ENCODE results near the gene VPS4B. TPM values are rescaled to one million over a fixed set of nuclear protein-coding genes. Genes with fewer than 3 reads are reported as not detected.
A peak's percentile ranks its signal among the peaks of the same experiment; 100 is the strongest.
"Not testable (repeated sequence)": the region's sequence is repeated elsewhere in the genome, so short reads cannot be mapped to it uniquely, and the experiment has no call there.

The VPS4B gene
- total and polyA plus RNA-seq, 12 donors = 6.1 to 39.6 (median 21.4) TPM

DNA sequence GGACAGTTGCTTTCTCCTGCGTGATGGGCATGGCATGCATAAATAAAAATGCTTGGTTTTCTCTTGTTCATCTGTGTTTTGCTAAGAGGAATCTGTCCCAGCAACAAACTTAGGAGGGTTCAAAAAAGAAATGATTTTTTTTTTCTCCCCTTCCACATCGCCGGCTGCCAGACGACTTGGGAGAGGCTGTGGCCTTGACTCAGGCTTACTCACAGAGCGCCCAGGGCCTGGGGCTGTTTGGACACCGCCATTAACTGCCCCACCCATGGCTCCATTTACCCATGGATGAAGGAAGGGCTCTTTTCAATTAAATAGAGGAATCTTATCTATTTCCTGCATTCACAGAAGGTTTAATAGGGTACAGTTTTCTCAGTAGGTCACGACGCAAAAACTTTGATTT lies 32.2 kb upstream of the VPS4B start:
- 89% methylated on average over 8 of the region's 8 CpGs for whole genome bisulfite sequencing, 2 donors
- Histone ChIP-seq H3K9me3 (no peaks in the 10 kb centered on the region), H3K36me3 (no peaks in the 10 kb centered on the region), H3K4me1 (peaks cover 0 to 16% (median 6%) of the 10 kb centered on the region in 9 donors), H3K27ac (no peak overlapping the region), H3K27me3 (no peaks in the 10 kb centered on the region), H3K4me3 (no peak overlapping the region)
- DNase-seq (no peak), ATAC-seq (no peak)
- TF ChIP-seq CTCF (IDR thresholded peaks at IDR 0.05) = no peak
- intact Hi-C loops (cut with DNase I) = no loop called here

- H3K4me3 ChIP-seq; intact Hi-C loops (cut with DNase I); H3K36me3 ChIP-seq; ATAC-seq; H3K27me3 ChIP-seq; DNase-seq; H3K9me3 ChIP-seq: not testable (repeated sequence)
- peak overlapping the region in 4 of 10 donors; percentile 6 to 58 (median 18) for H3K27ac ChIP-seq
- peaks cover 0 to 16% (median 6%) of the 10 kb centered on the region in 9 donors for H3K4me1 ChIP-seq
- WGBS, 2 donors = 53 to 60% methylated on average over 5 of the region's 5 CpGs
These were observed 30.5 kb upstream of the VPS4B start for GRCh38 chr18:63452751-63453150.

GRCh38 chr18:63451799-63452660 lies 29.8 kb upstream of the VPS4B start:
- no peaks in the 10 kb centered on the region for H3K9me3 ChIP-seq
- H3K27me3 ChIP-seq = no peaks in the 10 kb centered on the region
- ATAC-seq (peak in 3 of 8 donors; percentile 16 to 62 (median 50)), DNase-seq (no peak)
- no peak for TF ChIP-seq CTCF (IDR thresholded peaks at IDR 0.05)
- no peaks in the 10 kb centered on the region for H3K36me3 ChIP-seq
- no peak overlapping the region for H3K4me3 ChIP-seq
- intact Hi-C loops (cut with DNase I) = no loop called here
- peaks cover 0 to 16% (median 6%) of the 10 kb centered on the region in 9 donors for H3K4me1 ChIP-seq
- peak overlapping the region in 3 of 10 donors; percentile 6 to 25 (median 12) for H3K27ac ChIP-seq
- 47 to 54% methylated on average over 9 of the region's 9 CpGs for WGBS, 2 donors

- peaks cover 0 to 18% (median 8%) of the 10 kb centered on the region in 9 donors for H3K4me1 ChIP-seq
These were observed 27.1 kb upstream of the VPS4B start for GRCh38 chr18:63449426-63449825.

More at GRCh38 chr18:63449426-63449825, 27.1 kb upstream of the VPS4B start:
- DNase-seq (no peak), ATAC-seq (no peak)
- no peaks in the 10 kb centered on the region for H3K36me3 ChIP-seq
- TF ChIP-seq CTCF (IDR thresholded peaks at IDR 0.05) = no peak
- H3K9me3 ChIP-seq = no peaks in the 10 kb centered on the region
- intact Hi-C loops (cut with DNase I) = no loop called here
- 87 to 93% methylated on average over 4 of the region's 4 CpGs for WGBS, 2 donors
- H3K4me3 ChIP-seq = no peak overlapping the region
- H3K27ac ChIP-seq = no peak overlapping the region
- no peaks in the 10 kb centered on the region for H3K27me3 ChIP-seq
